Mucosa of rectum (tissue), 2 donors: ENCODE measurements around the gene BCAS1.
A peak's percentile ranks its signal among the peaks of the same experiment; 100 is the strongest.

Source experiments
- H3K27ac ChIP-seq, 2 donors: one replicate each; pipeline ENCODE4 v1.7.0; 2013; ENCODE audit warnings: inconsistent platforms in 2 of 2, low read depth in 2 of 2, low read length in 2 of 2
- H3K27me3 ChIP-seq, 2 donors: one replicate each; pipeline ENCODE4 v1.7.0; 2013; ENCODE audit warnings: low read length in 2 of 2; ENCODE audit not compliant: control insufficient read depth in 2 of 2, insufficient read depth in 2 of 2
- H3K36me3 ChIP-seq, 2 donors: one replicate each; pipeline ENCODE4 v1.7.0; 2013; ENCODE audit warnings: low read length in 2 of 2; ENCODE audit not compliant: control insufficient read depth in 2 of 2, insufficient read depth in 2 of 2
- H3K4me1 ChIP-seq, 2 donors: one replicate each; pipeline ENCODE4 v1.7.0; 2013; ENCODE audit warnings: low read length in 2 of 2, mild to moderate bottlenecking in 1 of 2; ENCODE audit not compliant: control insufficient read depth in 2 of 2, insufficient read depth in 2 of 2
- H3K4me3 ChIP-seq, 2 donors: one replicate each; pipeline ENCODE4 v1.7.0; 2013; ENCODE audit warnings: low read length in 2 of 2
- H3K9ac ChIP-seq, 2 donors: one replicate each; pipeline ENCODE4 v1.7.0; 2013; ENCODE audit warnings: low read length in 2 of 2, low read depth in 1 of 2, mild to moderate bottlenecking in 1 of 2
- H3K9me3 ChIP-seq, 2 donors: one replicate each; pipeline ENCODE4 v1.7.0; 2013; ENCODE audit warnings: low read length in 2 of 2; ENCODE audit not compliant: control insufficient read depth in 2 of 2
- donor health status: healthy.
- donor health status: Normal muscosa, but diverticular disease.

The BCAS1 gene

GRCh38 chr20:54079652-54080051 lies 9.3 kb upstream of the BCAS1 start:
- Histone ChIP-seq H3K9me3 (no peaks in the 10 kb centered on the region), H3K27ac (no peak overlapping the region), H3K4me3 (no peak overlapping the region)

DNA sequence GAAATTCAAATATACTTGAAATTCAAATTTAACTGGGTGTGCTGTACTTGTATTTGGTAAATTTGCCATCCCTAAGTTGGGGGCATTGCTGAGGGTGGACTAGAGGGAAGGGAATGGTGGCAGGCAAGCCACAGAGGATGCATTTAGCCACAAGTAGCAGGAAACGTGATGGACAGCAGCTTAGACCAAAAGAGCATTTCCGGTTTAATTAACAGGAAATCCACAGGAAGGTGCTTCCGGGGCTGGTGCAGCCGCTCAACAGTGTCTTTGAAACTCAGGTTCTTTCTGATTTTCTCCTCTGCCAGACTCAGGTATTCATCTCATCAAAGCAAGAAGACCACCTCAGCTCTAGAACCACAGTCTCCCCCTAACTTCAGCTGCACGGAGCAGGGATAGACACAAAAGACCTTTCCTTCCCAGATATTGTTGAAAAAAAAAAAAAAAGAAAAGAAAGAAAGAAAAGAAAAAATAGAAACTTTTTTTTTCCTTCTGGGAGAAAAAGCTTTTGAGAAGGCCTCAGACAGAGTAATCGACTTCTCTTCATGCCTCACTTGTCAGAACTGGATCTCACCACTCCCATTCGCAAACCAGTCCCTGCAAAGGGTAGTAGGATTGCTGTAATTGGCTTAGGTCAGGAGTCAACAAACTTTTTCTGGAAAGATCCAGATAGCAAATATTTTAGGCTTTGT lies 8.0 kb upstream of the BCAS1 start:
- no peak overlapping the region for H3K4me3 ChIP-seq
- no peak overlapping the region for H3K9ac ChIP-seq
- no peaks in the 10 kb centered on the region for H3K36me3 ChIP-seq
- no peak overlapping the region for H3K27ac ChIP-seq
- peaks cover 3 to 9% of the 10 kb centered on the region in 2 donors for H3K4me1 ChIP-seq
- H3K27me3 ChIP-seq: no peaks in the 10 kb centered on the region
- H3K9me3 ChIP-seq: no peaks in the 10 kb centered on the region

More at GRCh38 chr20:54079652-54080051, 9.3 kb upstream of the BCAS1 start:
- no peaks in the 10 kb centered on the region for H3K27me3 ChIP-seq
- H3K36me3 ChIP-seq: no peaks in the 10 kb centered on the region
- H3K9ac ChIP-seq: no peak overlapping the region
- peaks cover 3 to 11% of the 10 kb centered on the region in 2 donors for H3K4me1 ChIP-seq

GRCh38 chr20:54076259-54076658 lies 5.9 kb upstream of the BCAS1 start:
- Histone ChIP-seq H3K9me3 (no peaks in the 10 kb centered on the region), H3K36me3 (no peaks in the 10 kb centered on the region), H3K4me3 (no peak overlapping the region), H3K27me3 (no peaks in the 10 kb centered on the region), H3K9ac (no peak overlapping the region), H3K27ac (no peak overlapping the region), H3K4me1 (peaks cover 3 to 15% of the 10 kb centered on the region in 2 donors)

- peak overlapping the region in 1 of 2 donors; percentile 3 for H3K9ac ChIP-seq
- no peaks in the 10 kb centered on the region for H3K36me3 ChIP-seq
- H3K4me3 ChIP-seq: no peak overlapping the region
- no peaks in the 10 kb centered on the region for H3K27me3 ChIP-seq
- peak overlapping the region; percentile 21 to 59 for H3K27ac ChIP-seq
- peaks cover 8 to 24% of the 10 kb centered on the region in 2 donors for H3K4me1 ChIP-seq
- no peaks in the 10 kb centered on the region for H3K9me3 ChIP-seq
These were observed 4.9 kb upstream of the BCAS1 start for GRCh38 chr20:54075322-54075721.

DNA sequence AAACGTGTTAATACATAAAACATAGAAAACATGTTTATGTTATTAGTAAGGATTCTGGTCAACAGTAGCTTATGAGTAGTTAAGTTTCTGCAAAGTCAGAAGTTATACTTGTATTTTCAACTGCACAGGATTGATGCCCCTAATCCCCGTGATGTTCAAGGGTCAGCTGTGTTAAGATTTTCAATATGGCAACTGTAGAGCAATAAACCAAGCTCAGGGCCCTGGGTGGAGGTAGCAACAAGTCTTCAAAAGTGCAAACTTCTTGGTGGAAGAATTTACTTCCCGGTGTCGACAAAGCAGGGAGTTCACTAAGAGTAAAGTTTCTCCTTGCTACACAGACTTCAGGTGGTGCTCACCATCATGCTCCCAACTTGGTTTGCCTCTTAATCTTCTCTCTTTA lies 4.1 kb upstream of the BCAS1 start:
- no peak overlapping the region for H3K4me3 ChIP-seq

DNA sequence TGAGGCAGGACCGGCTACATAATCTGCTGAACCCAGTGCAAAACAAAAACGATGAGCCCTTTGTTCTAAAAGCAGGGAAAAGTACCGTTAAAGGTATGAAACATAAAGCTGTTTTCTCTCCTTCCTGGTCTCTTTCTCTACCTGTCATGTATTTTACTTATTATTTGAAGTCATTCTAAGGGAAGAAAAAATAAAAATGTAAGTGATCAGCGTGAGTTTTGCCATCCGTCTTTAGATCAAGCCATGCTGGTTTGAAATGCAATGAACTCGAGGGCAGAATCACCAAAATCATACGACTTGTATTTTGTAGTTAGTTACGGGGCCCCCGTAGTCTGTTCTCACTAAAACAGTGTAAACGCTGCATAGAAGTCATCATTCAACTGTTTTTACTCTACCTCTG lies 2.9 kb upstream of the BCAS1 start:
- no peak overlapping the region for H3K4me3 ChIP-seq
- peak overlapping the region in 1 of 2 donors; percentile 59 for H3K27ac ChIP-seq
- no peaks in the 10 kb centered on the region for H3K9me3 ChIP-seq
- H3K9ac ChIP-seq: no peak overlapping the region
- no peaks in the 10 kb centered on the region for H3K36me3 ChIP-seq
- H3K4me1 ChIP-seq: peaks cover 14 to 36% of the 10 kb centered on the region in 2 donors
- H3K27me3 ChIP-seq: no peaks in the 10 kb centered on the region

More for the DNA sequence above, 4.1 kb upstream of the BCAS1 start:
- Histone ChIP-seq H3K9ac (no peak overlapping the region), H3K36me3 (no peaks in the 10 kb centered on the region), H3K9me3 (no peaks in the 10 kb centered on the region), H3K27ac (peak overlapping the region in 1 of 2 donors; percentile 59), H3K4me1 (peaks cover 8 to 32% of the 10 kb centered on the region in 2 donors), H3K27me3 (no peaks in the 10 kb centered on the region)

DNA sequence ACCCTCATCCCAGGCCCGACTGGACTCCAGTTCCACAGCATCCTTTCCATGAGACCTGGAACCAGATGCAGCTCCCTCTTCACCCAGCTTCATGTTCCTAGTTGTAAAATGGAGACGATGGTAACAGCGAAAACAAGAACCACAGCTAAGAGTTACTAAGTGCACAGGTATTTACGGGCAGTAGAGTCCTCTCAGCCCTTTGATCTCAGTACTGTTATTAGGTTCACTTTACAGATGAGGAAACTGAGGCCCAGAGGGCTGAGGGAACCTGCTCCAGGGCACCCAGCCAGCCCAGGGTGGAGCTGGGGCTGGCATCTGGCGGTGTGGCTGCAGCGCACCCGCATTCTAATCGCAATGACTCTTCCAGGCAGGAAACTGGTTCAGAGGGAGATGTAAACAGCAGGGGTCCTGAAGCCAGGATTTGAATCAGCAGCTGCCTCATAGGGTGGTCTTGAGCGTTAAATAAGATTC lies 858 bp downstream of the BCAS1 start:
- Histone ChIP-seq H3K27ac (peak overlapping the region; percentile 91 to 94), H3K9ac (peak overlapping the region; percentile 60 to 88), H3K4me1 (peaks cover 23 to 55% of the 10 kb centered on the region in 2 donors), H3K4me3 (peak overlapping the region; percentile 81 to 86), H3K36me3 (peaks cover 2 to 6% of the 10 kb centered on the region in 2 donors), H3K27me3 (no peaks in the 10 kb centered on the region), H3K9me3 (no peaks in the 10 kb centered on the region)

- peak overlapping the region; percentile 81 to 86 for H3K4me3 ChIP-seq
These were observed 1.4 kb downstream of the BCAS1 start for GRCh38 chr20:54068966-54069365.

GRCh38 chr20:54068495-54068894 lies 1.9 kb downstream of the BCAS1 start:
- H3K9ac ChIP-seq: peak overlapping the region; percentile 63 to 77
- H3K27me3 ChIP-seq: no peaks in the 10 kb centered on the region
- H3K36me3 ChIP-seq: peaks cover 2 to 6% of the 10 kb centered on the region in 2 donors
- peaks cover 23 to 55% of the 10 kb centered on the region in 2 donors for H3K4me1 ChIP-seq
- peak overlapping the region; percentile 54 to 86 for H3K4me3 ChIP-seq
- no peaks in the 10 kb centered on the region for H3K9me3 ChIP-seq
- peak overlapping the region; percentile 91 to 94 for H3K27ac ChIP-seq

More at GRCh38 chr20:54068966-54069365, 1.4 kb downstream of the BCAS1 start:
- H3K9me3 ChIP-seq: no peaks in the 10 kb centered on the region
- H3K9ac ChIP-seq: peak overlapping the region in 1 of 2 donors; percentile 88
- peak overlapping the region; percentile 91 to 94 for H3K27ac ChIP-seq
- peaks cover 23 to 55% of the 10 kb centered on the region in 2 donors for H3K4me1 ChIP-seq
- H3K36me3 ChIP-seq: peaks cover 2 to 6% of the 10 kb centered on the region in 2 donors
- no peaks in the 10 kb centered on the region for H3K27me3 ChIP-seq

- peak overlapping the region; percentile 54 to 86 for H3K4me3 ChIP-seq
- H3K27me3 ChIP-seq: no peaks in the 10 kb centered on the region
- H3K9me3 ChIP-seq: no peaks in the 10 kb centered on the region
- peaks cover 2 to 6% of the 10 kb centered on the region in 2 donors for H3K36me3 ChIP-seq
- peak overlapping the region; percentile 91 to 94 for H3K27ac ChIP-seq
- peak overlapping the region; percentile 63 to 77 for H3K9ac ChIP-seq
- peaks cover 23 to 55% of the 10 kb centered on the region in 2 donors for H3K4me1 ChIP-seq
These were observed 2.7 kb downstream of the BCAS1 start for GRCh38 chr20:54067606-54068174.
